8988T (cell line): Measurements from ENCODE around the gene RECQL5.
A peak's percentile ranks its signal among the peaks of the same experiment; 100 is the strongest.
"Not testable (repeated sequence)": the region's sequence is repeated elsewhere in the genome, so short reads cannot be mapped to it uniquely, and the experiment has no call there.

ENCODE experiments used
- DNase-seq: peaks from one replicate; pipeline ENCODE4 v3.0.0; 2011

Gene RECQL5

DNA sequence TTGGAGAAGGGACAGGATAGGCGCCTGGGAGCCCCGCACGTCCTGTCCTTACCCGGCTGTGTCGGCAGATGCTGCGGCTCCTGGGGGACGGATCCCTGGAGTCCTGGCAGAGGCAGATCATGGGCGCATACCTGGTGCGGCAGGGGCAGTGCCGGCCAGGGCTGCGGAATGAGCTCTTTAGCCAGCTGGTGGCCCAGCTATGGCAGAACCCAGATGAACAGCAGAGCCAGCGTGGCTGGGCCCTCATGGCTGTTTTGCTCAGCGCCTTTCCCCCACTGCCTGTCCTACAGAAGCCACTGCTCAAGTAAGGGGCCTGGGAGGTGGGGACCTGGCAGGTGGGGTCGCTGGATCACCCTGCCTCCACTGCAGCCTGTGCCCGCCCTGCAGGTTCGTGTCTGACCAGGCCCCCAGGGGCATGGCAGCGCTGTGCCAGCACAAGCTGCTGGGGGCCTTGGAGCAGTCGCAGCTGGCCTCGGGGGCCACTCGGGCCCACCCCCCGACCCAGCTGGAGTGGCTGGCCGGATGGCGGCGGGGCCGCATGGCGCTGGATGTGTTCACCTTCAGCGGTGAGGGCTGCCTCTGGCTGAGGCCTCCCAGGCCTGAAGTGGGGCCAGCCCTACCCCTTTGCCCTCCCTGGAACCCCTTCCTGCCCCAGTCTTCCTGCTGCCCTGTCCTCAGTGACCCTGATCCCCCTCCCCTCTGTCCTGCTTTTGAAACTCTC, 53.9 kb downstream of the RECQL5 start:
- no peak for DNase-seq

DNA sequence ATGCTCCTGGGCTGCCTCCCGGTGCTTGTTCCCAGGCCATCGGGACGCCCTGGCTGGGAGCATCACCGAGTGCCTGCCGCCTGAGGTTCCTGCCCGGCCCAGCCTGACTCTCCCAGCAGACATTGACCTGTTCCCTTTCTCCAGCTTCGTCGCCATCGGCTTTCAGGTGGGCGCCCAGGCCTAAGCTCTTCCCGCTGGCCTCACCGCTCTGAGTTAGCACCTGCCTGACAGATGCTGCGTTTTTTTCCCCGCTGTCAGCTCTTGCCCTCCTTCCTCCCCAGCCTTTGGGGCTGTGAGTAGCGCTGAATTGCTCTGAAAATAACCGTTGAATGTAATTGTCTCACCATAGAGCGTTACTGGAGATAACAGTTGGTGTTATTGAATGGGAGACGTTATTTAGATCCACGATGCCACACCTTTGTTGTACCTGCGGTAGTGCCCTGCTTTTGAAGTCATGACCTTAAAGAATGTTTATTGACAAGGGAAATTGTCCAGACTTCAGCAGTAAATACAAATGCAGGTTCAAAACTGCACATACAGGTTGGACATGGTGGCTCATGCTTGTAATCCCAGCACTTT, 55.0 kb downstream of the RECQL5 start:
- no peak for DNase-seq

DNA sequence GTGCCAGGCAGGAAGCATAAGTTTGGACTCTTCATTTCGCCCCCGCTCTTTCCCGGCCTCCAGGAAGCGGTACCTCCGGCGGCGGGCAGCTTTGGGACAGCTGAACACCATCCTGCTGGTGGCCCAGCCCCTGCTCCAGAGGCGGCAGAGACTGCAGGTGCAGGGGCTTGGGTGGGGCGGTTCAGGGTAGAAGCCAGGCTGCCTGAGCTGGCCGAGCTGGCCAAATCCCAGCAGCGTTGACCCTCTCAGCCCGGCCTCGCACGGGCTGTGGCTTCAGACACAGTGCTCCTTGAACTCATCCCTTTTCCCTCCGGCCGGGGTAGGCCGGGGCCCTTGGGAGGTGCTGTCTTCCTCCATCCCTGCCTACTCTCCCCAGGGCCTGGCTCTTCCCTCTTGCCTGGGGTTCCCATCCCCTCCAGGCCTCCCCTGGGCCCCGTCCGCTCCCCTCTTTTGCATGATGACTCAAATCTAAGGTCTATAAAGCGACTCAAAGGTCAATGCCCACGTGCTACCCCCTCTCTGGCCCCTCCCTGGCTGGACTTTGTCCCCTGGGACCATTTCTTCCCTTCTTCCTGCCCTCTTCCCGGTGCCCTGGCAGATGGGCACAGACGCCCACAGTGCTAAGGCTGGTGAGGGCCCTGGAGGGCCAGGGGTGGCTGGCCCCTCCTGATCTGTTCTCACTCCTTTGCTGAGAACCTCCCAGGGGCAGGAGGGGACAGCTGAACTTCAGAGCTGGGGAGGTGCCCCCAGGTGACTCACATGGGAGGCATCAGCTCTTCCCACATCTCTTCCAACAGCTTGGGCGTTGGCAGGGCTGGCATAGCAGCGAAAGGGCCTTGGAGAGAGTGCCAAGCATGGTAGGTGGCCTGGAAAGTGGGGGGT, 56.6 kb downstream of the RECQL5 start:
- no peak for DNase-seq

DNA sequence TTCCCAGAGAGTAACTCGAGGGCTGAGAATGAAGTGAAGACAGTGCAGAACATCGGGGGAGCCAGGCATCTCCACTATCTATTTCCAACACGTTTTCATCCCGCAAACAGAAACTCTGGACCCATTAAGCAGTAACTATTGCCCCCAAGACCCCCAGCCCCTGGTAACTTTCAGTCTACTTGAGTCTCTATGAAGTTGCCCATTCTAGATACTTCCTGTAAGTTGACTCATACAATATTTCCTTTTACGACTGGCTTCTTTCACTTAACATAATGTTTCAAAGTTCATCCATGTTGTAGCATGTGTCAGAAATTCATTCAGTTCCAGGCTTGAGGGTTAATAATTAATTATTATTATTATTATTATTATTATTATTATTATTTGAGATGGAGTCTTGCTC, 59.9 kb downstream of the RECQL5 start:
- no peak for DNase-seq

DNA sequence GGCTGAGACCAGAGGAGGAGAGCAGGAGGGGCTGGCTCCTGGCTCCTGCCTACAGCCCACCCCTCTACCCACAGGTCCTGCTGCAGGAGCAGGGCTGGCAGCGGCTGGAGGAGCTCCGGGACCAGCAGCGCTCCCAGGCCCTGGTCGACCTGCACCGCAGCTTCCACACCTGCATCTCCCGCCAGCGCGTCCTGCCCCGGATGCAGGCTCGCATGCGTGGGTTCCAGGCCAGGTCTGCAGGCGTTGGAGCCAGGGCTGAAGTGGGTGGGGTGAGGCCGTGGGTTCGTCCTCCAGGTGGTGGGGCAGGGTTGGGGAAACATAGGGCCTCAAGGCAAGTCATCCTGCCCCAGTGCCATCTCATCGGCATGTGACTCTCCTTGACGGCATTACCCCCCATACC, 61.2 kb downstream of the RECQL5 start:
- no peak for DNase-seq

DNA sequence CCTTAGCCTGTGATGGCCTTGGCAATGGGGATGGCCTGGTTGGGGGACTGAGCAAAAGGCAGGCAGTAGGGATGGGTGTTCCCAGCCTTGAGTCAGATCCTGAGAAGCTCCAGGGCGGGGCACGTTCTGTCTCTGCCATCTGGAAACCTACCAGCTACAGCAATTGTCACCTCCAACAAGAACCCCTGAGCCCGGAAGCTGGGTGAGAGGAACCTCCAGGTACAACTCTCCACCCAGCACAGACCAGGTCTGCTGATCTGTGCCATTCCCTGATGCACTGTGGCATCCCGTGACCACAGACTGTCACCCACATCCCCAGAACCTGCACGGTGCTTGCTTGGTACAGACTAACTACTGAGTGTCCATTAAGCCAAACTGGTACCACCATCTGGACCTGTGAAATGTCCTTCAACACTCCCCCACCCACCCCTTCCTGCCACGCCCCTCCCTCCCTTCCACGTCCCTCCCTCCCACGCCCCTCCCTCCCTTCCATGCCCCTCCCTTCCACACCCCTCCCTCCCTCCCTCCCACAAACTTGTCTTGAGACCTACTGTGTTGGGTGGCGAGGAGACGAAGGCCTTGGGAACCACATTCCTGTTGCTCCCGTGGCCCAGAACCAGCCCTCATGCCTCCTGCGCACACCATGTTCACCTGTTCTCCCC, 62.8 kb downstream of the RECQL5 start:
- no peak for DNase-seq

DNA sequence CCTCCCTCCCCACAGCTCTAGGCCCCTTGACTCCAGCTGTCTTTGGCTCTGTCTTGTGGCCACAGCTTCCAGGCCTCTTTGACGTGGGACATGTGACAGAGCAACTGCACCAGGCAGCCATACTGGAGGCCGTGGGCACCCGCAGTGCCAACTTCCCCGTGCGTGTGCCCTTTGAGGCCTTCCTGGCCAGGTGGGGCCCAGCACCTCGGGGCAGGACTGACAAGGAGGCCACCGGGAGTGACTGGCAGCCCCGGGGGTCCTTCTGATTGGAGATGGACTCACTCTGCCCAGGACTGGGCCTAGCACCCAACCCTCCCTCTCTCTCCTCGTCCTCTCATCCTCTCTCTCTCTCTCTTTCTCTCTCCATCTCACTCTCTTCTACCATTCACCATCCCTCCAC, 63.8 kb downstream of the RECQL5 start:
- no peak for DNase-seq

DNA sequence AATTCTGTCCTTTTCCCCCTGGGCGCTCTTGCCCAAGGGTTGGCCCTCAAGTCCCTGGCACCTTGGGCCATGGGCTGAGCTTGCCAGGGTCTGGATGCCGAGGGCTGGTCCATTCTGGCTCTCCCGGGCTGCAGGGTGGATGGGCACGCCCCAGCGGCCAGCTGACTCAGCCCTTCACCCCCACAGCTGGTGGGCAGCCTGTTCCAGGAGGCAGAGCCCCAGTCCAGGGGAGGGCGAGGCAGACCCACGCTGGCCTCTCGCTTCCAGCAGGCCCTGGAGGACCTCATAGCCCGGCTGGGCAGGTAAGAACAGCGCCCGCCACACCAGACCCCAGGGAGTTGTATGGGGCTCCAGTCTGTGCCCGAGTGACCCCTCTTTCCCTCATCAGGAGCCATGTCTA, 64.3 kb downstream of the RECQL5 start:
- DNase-seq: no peak

DNA sequence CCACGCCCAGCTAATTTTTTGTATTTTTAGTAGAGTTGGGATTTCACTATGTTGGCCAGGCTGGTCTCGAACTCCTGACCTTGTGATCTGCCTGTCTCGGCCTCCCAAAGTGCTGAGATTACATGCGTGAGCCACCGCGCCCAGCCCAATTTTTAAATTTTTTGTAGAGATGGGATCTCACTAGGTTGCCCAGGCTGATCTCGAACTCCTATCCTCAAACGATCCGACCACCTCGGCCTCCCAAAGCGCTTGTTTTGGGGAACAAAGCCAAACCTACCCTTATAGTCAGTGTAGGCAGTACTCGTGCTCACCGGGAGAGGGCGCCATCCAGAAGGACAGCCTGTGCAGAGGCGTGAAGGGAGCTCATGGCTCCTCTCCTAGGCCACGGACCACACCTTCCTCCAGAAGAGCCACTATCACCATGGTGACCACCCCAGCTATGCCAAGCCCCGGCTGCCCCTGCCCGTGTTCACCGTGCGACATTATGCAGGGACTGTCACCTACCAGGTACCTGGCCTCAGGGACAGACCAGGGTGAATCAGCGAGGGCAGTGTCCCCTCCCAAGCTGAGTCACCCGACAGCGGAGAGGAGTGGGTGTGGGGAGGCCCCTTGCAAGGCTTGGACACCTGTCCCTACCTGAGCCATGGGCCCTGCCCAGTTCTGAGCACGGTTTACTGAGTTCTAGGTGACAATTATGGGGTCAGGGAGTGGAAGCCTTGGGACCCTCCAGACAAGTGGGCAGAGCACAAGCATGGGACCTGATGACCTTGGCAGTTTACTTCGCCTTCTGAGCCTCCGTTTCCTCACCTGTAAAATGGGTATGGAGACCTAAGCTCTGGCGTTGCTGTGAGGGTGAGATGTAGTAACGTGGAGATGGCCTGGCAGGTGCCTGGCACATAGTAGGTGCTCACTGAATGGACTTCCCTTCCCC, 65.6 kb downstream of the RECQL5 start:
- DNase-seq: peak; percentile 68

DNA sequence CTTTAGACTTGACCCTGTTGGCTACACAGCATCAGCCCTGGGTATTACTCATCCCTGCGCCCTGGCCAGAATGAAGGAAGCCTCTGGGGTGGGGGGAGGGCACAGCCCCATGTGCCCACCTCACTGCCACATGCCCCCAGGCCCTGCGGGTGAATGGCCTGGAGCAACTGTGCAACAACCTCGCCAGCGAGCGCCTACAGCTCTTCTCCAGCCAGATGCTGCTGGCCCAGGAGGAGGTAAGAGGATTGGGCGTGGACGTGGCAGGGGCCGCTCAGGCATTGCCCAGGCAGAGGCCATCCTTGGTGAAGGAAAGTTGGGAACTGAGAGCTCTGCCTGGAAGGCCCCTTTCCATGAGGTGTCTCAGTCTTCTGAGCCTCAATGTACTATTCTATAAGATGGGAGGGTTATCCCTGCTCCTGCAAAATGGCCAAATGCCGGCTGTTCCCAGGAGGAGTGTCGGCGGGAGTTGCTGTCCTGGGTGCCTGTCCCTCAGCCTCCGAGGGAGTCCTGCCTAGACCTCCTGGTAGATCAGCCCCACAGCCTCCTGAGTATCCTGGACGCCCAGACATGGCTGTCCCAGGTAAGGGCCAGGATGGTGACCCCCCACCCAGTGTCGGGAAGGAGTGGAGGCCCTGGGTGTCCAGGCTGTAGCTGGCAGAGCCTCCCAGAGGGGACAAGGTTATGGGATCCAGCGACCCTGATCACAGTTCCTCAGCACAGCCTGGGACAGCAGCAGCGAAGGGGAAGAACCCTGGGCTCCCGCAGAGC, 70.5 kb downstream of the RECQL5 start:
- no peak for DNase-seq

DNA sequence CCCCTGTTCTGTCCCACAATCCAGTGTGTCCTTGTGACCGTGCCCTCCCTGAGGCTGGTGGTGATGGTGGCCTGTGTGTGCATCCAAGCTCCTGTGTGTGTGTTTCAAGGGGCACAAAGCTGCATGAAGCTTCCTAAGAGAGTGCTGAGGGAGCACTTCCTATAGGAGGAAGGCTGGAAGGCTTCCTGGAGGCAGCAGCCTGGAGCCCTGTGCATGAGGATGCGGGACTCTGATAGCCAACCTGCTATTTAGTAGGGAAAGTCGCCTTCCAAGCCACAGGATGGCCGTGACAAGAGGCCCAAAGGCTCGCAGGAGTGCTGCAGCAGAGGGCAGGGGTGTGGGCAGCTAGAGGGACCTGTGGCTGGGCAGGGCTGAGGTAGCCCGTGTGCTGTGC, 71.0 kb downstream of the RECQL5 start:
- DNase-seq: no peak

DNA sequence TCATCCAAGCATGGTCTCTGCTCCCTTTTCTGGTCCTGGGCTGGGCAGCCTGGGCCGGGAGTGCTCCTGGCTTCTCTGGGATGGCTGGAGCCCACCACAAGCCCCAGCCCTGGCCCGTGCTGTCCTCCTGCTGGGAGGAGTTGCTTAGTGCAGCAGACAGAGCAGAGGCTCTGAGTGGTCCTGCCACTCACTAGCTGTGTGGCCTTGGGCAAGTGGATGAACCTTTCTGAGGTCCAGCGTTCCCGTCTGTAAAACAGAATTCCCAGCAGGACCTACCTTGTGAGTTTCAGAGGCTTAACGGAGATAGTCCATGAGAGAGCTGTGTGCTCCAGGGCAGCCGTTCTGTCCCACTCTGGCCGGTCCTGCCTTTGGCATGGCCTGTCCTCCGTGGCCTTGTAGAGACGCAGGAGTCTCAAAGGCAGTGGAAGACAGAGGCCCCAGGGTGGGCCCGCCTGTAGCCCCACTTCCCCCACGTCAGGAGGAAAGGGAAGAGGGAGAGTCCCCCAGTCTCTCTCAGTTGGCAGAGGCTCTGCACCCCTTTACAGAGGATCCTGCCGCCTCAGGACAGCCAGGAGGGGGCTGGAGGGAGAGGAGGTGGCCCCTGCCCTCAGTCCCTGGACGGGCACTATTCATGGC, 71.6 kb downstream of the RECQL5 start:
- DNase-seq: no peak

DNA sequence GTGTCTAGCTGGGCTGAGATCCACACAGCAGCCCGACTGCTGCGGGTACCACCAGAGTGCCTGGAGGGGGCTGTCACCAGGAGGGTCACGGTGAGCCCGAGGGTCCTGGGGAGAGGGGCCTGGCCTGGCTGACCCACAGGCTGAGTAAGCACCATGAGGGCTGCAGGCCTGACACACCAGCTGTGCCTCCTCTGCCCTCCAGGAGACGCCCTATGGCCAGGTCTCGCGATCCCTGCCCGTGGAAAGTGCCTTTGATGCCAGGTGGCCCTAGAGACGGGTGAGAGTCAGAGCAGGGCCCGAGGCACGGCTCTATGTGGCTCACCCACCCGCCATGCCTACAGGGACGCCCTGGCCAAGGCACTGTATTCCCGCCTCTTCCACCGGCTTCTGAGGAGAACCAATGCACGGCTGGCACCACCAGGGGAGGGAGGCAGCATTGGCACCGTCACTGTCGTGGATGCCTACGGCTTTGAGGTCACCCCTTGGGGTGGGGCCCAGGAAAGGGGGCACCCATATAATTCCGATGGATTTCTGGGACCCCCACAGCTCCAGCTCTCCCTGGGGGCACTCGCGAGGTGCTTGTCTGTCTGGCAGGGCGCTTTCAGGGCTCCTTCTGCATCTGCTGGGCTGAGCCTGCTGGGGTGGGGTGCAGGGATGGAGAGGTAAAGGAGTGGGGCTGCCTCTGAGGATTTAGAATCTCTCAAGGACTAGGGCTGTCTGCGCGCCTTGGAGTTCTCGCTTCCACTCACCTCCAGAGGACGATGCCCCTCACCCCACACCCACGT, 72.3 kb downstream of the RECQL5 start:
- DNase-seq: no peak

DNA sequence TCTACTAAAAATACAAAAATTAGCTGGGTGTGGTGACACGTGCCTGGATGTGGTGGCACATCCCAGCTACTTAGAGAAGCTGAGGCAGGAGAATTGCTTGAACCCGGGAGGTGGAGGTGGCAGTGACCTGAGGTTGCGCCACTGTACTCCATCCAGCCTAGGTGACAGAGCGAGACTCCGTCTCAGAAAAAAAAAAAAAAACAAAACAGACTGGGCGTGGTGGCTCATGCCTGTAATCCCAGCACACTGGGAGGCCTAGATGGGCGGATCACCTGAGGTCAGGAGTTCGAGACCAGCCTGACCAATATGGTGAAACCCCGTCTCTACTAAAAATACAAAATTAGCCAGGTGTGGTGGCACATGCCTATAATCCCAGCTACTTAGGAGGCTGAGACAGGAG, 73.5 kb downstream of the RECQL5 start:
- not testable (repeated sequence) for DNase-seq

DNA sequence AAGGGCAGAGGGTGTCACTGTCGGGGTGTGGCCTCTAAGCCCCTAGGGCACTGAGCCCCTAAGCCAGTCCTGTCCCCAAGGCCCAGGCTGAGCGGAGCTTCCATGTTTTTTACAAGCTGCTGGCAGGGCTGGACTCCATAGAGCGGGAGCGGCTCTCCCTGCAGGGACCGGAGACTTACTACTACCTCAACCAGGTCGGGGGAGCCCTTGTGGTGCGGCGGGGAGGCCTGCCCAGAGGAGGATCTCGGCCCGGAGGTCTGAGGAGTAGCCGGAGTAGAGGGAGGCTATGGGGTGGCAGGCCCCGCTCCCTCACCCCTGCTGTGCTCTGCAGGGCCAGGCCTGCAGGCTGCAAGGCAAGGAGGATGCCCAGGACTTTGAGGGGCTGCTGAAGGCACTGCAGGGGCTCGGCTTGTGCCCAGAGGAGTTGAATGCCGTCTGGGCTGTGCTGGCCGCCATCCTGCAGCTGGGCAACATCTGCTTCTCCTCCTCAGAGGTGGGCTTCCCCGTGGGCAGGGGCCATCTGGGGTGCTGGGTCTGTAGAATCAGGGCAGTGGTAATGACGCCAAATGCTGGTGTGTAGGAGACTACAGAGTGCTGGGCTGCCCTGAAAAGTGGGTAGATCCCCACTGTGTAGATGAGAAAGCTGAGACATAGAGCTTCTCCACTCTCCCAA, 74.5 kb downstream of the RECQL5 start:
- DNase-seq: no peak

DNA sequence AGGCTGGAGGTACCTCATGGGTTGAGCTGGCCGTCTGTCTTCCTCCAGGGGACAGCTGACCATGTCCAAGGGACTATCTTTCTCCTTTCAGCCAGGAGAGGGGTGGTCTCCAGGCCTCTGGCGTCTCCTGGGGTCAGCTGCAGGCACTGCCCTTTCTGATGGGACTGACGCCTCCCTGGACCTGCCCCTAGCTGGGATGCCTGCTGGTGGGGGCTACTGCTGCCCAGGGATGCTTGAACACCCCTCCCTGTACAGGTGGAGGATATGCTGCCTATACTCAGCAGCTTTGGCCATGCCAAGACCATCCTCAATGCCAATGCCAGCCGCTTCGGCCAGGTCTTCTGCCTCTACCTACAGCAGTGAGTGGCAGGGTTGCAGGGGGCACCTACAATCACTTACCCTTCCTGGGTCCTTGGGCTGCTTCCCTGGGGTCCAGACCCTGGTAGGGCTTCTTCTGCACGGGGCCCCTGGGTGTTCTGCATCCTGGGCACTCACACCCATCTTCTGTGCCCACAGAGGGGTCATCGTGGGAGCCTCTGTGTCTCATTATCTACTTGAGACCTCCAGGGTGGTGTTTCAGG, 75.1 kb downstream of the RECQL5 start:
- DNase-seq: no peak

DNA sequence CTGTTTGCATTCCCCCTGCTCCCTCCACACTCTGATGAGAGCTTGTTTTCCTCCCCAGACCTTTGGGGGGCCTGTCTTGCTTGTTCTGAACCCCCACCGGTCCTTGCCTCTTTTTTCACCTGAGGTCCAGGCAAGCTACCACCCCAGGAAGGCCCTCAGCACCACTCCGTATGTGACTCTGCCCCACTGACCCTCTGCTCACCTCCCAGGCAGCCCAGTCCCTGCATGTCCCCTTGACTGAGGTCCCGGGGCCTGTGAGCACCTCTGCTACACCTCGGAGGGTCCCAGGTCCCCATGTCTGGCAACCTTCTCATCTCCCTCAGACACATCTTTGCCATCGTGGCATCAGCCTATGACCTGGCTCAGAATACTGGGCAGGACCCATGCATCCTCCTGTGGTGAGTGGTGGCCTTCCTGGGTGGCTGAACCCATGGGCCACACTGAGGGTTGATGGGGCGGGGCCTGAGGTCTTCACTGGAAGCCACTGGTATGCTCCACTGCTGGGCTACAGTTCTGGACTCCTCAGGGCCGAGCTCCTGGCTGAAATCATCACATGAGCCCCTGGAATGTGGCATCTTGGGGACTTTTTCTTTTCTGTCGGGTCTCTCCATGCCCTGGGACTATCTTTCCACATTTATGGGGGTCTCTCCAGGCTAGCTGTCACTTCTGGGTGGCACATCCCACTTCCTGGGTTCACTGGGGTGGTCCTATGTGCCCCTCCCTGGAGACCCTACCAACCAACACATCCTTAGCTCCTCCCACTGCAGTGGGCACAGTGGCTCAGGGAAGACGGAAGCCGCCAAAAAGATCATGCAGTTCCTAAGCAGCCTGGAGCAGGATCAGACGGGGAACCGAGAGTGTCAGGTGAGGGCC, 75.9 kb downstream of the RECQL5 start:
- no peak for DNase-seq

DNA sequence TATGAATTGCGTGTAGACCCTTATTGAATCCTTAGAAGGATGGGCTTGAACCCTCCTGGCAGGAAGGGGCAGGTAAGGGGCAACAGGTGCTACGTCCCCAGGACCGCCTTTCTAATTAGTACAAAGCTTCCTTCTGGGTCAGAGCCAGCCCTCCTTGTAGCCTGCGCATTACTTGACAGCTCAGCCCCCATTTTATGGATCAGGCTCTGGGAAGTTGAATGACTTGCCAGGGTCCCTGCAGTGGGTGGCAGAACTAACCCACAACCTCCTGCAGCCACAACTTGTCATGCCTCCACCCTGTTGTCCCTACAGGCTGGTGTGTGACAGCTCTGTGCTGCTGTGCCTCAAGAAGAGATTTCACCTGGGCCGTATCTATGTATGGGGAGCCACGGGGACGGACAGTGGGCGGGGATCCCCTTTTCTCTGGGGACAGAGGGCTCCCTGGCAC, 76.6 kb downstream of the RECQL5 start:
- DNase-seq: no peak
